ENCODE data around the gene AOX1. TPM values are rescaled to one million over a fixed set of nuclear protein-coding genes. Genes with fewer than 3 reads are reported as not detected.
"Not testable (repeated sequence)": the region's sequence is repeated elsewhere in the genome, so short reads cannot be mapped to it uniquely, and the experiment has no call there.

Gene AOX1
- total RNA-seq, 2 experiments from 2014 or later: 0.20 TPM; not detected in 1

- ATAC-seq, DNase-seq, CTCF ChIA-PET: not testable (repeated sequence)
These were observed 24.4 kb downstream of the AOX1 start for GRCh38 chr2:200610217-200610616.

GRCh38 chr2:200613692-200614091 is 27.9 kb downstream of the AOX1 start:
- H3K27me3 Mint-ChIP-seq: peaks cover 22% of the 10 kb centered on the region
- H3K9me3 Mint-ChIP-seq (ENCODE audit: low read depth): no peaks in the 10 kb centered on the region
- no peak overlapping the region for H3K4me3 Mint-ChIP-seq
- peaks cover 15% of the 10 kb centered on the region for H3K4me1 Mint-ChIP-seq
- ATAC-seq (no peak), DNase-seq (no peak)
- H3K27ac Mint-ChIP-seq: no peak overlapping the region
- CTCF ChIA-PET: interaction anchor here (2.0 kb wide), 1 partner anchor 10 kb away, joined by 5 read pairs; no protein-coding TSS in a partner anchor
- no peaks in the 10 kb centered on the region for H3K36me3 Mint-ChIP-seq

More at GRCh38 chr2:200610217-200610616, 24.4 kb downstream of the AOX1 start:
- H3K27me3 Mint-ChIP-seq: peaks cover 34% of the 10 kb centered on the region
- not testable (repeated sequence) for H3K4me1 Mint-ChIP-seq; H3K4me3 Mint-ChIP-seq; H3K27ac Mint-ChIP-seq; H3K36me3 Mint-ChIP-seq; H3K9me3 Mint-ChIP-seq (ENCODE audit: low read depth)

DNA sequence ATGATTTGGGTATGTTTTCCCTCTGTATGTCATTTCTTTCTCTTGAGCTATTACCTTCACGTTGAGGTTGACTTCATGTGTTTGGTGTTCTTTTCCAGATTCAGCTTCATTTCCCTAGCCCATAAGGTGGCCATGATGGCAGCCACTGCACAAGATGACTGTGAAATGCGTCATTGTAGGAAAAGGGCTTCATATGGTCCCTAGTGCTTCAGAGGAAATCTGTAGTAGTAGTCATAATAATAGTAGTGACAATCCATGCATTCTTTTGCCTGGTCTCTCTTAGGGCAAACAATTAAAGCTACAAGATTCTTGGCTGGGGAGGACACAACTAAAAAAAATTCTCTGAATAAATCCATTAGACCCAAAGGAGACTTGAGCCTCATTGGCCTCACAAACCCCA is 28.4 kb downstream of the AOX1 start:
- CTCF ChIA-PET: interaction anchor here (2.0 kb wide), 1 partner anchor 11 kb away, joined by 5 read pairs; no protein-coding TSS in a partner anchor
- ATAC-seq (no peak), DNase-seq (no peak)
- Mint-ChIP-seq H3K36me3 (no peaks in the 10 kb centered on the region), H3K27me3 (peaks cover 22% of the 10 kb centered on the region), H3K27ac (no peak overlapping the region), H3K9me3 (ENCODE audit: low read depth) (no peaks in the 10 kb centered on the region), H3K4me1 (peaks cover 18% of the 10 kb centered on the region), H3K4me3 (no peak overlapping the region)

DNA sequence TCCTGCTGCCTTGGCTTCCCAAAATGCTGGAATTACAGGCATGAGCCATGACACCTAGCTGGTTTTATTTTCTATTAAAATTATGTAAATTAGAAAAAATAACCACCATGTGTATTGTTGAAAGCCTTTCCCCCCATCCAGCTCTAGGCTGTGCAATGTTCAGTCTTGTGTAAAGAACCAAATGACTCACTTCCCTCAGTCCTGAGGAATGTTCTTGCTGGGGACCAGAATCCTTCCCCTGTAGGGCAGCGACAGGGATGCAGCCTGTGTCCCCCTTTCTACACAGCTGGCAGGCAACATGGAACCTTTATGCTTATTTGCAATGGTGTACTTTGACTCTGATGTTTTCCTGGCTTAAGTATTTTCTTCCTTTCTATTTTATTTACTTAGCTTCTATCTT is 29.4 kb downstream of the AOX1 start:
- Mint-ChIP-seq H3K36me3 (no peaks in the 10 kb centered on the region), H3K27me3 (peaks cover 19% of the 10 kb centered on the region), H3K9me3 (ENCODE audit: low read depth) (no peaks in the 10 kb centered on the region), H3K4me3 (no peak overlapping the region), H3K27ac (no peak overlapping the region), H3K4me1 (peaks cover 18% of the 10 kb centered on the region)
- ATAC-seq (no peak), DNase-seq (no peak)
- CTCF ChIA-PET: interaction anchor here (1.0 to 2.0 kb wide), 4 partner anchors 12 to 88 kb away, joined by 3 to 6 read pairs (median 4); no protein-coding TSS in a partner anchor

DNA sequence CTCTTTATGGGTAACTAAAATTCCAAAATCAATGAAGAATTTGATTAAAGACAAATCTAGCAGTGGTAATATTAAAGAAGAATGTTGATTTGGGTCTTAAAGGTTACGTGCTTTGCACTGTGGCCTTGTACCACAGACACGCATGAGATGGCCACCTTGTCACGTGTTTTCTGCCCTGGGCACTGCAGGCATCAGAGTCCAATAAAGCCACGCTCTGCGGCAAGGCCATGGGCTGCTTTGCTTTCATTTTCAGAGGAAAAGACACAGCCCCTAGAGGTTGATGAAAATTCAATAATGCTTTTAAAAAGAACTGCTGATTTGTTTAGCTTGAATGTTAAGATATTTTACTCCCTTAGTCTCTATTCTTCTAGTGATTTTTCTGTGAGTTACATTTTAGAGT is 30.4 kb downstream of the AOX1 start:
- H3K4me3 Mint-ChIP-seq: no peak overlapping the region
- DNase-seq (no peak), ATAC-seq (no peak)
- CTCF ChIA-PET: interaction anchor here (1.9 kb wide), 1 partner anchor 14 kb away, joined by 4 read pairs; no protein-coding TSS in a partner anchor
- no peaks in the 10 kb centered on the region for H3K36me3 Mint-ChIP-seq
- peaks cover 19% of the 10 kb centered on the region for H3K27me3 Mint-ChIP-seq
- no peak overlapping the region for H3K27ac Mint-ChIP-seq
- H3K9me3 Mint-ChIP-seq (ENCODE audit: low read depth): no peaks in the 10 kb centered on the region
- peaks cover 18% of the 10 kb centered on the region for H3K4me1 Mint-ChIP-seq

GRCh38 chr2:200616656-200617055 is 30.8 kb downstream of the AOX1 start:
- no peak overlapping the region for H3K4me3 Mint-ChIP-seq
- peaks cover 18% of the 10 kb centered on the region for H3K4me1 Mint-ChIP-seq
- DNase-seq (no peak), ATAC-seq (no peak)
- CTCF ChIA-PET: interaction anchor here (1.3 kb wide), 1 partner anchor 22 kb away, joined by 3 read pairs; no protein-coding TSS in a partner anchor
- no peaks in the 10 kb centered on the region for H3K36me3 Mint-ChIP-seq
- H3K9me3 Mint-ChIP-seq (ENCODE audit: low read depth): no peaks in the 10 kb centered on the region
- no peak overlapping the region for H3K27ac Mint-ChIP-seq
- H3K27me3 Mint-ChIP-seq: peaks cover 19% of the 10 kb centered on the region

DNA sequence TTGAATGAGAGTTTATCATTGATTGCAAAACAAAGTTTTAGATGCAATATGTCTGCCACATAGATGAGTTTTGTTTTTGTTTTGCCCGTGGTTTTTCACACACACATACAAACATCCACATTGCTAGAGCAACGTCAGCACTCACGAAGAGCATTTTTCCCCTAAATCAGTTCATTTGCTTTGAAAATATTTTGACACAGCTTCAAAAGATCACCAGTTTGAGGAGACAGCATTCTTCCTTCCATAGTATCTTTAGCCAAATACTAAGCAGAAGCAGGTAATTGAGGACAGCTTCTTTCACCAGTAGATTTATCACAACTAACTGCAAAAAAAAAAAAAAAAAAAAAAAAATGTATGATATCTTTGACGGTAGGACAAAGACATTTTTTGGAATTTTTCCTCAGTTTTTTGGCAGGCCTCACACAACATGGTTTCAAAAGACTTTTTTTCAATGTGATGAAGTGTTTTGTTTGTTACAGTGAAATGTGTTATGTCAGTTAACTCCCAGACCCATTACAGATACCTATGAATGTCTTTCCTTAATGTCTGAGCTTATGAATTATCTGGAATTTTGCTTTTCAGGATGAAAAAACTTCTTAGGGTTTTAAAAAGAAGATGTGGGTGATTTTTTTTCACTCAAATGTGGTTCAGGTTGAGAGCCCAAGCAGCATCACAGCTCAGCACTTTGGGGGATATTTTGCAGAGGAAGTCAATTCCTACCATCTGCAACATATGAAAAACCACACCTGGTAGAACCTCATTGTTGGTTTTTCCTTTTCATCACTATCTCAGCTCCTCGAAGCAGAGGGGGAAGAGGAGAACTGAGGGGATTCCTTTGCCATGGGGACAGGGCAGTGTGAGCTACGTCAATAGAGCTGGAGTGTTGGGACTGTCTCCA is 31.6 kb downstream of the AOX1 start:
- DNase-seq: no peak
- Mint-ChIP-seq H3K9me3 (ENCODE audit: low read depth) (no peaks in the 10 kb centered on the region), H3K36me3 (no peaks in the 10 kb centered on the region), H3K4me1 (peaks cover 18% of the 10 kb centered on the region), H3K27me3 (peaks cover 19% of the 10 kb centered on the region), H3K27ac (no peak overlapping the region), H3K4me3 (no peak overlapping the region)
- no peak for ATAC-seq
- CTCF ChIA-PET: interaction anchor here (1.1 to 1.3 kb wide), 2 partner anchors 15 to 22 kb away, joined by 3 to 4 read pairs; no protein-coding TSS in a partner anchor

GRCh38 chr2:200618054-200618419 is 32.2 kb downstream of the AOX1 start:
- peaks cover 18% of the 10 kb centered on the region for H3K4me1 Mint-ChIP-seq
- no peaks in the 10 kb centered on the region for H3K9me3 Mint-ChIP-seq (ENCODE audit: low read depth)
- H3K36me3 Mint-ChIP-seq: no peaks in the 10 kb centered on the region
- CTCF ChIA-PET: interaction anchor here (1.1 to 1.3 kb wide), 2 partner anchors 16 to 21 kb away, joined by 3 to 4 read pairs; no protein-coding TSS in a partner anchor
- no peak overlapping the region for H3K27ac Mint-ChIP-seq
- DNase-seq (no peak), ATAC-seq (no peak)
- H3K27me3 Mint-ChIP-seq: peaks cover 19% of the 10 kb centered on the region
- H3K4me3 Mint-ChIP-seq: no peak overlapping the region

DNA sequence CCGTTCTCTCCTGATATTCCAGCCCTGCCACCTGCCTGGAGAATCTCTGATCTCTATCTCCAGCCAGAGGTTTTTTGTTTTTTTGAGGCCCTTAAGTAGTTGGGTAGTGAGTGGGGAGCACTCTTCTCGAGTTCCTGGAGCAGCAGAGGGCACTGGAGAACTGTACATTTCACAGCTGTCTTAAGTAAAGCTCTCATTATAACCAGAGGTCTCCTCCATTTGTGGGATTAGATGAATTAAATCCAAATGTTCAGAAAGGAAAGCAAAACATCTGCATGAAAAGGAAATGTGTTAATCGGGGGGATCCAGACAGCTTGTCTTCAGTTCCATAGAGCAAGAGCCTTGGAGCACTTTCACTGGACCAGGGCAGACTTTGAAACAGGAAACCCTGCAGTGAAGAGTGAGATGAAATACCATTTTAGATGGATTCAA is 32.8 kb downstream of the AOX1 start:
- CTCF ChIA-PET: no interaction called here
- DNase-seq: no peak
- no peak overlapping the region for H3K27ac Mint-ChIP-seq
- peaks cover 18% of the 10 kb centered on the region for H3K4me1 Mint-ChIP-seq
- H3K27me3 Mint-ChIP-seq: peaks cover 13% of the 10 kb centered on the region
- no peak overlapping the region for H3K4me3 Mint-ChIP-seq
- no peaks in the 10 kb centered on the region for H3K9me3 Mint-ChIP-seq (ENCODE audit: low read depth)
- no peak for ATAC-seq
- H3K36me3 Mint-ChIP-seq: no peaks in the 10 kb centered on the region

DNA sequence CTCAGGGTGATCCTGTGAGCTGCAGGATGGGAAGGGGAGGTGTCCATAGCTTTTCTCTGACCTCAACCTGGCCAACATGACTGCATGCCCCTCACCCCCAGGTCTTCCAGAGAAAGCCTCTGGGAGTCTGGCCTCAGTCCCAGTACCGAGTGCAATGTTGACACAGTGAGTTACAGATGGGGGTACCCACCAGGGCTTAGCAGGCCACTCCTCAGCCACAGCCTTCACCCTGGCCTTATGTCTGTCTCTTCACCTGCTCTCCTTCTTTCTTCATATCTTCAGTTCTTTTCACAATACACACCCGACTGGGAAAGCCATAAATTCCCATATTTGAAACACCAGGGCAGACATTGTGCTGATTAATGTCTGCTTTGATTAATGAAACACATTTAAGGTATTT is 33.5 kb downstream of the AOX1 start:
- ATAC-seq (no peak), DNase-seq (no peak)
- no peaks in the 10 kb centered on the region for H3K9me3 Mint-ChIP-seq (ENCODE audit: low read depth)
- peaks cover 8% of the 10 kb centered on the region for H3K27me3 Mint-ChIP-seq
- H3K4me3 Mint-ChIP-seq: no peak overlapping the region
- CTCF ChIA-PET: interaction anchor here (0.5 kb wide), 1 partner anchor 762 kb away, joined by 4 read pairs; no protein-coding TSS in a partner anchor
- no peak overlapping the region for H3K27ac Mint-ChIP-seq
- H3K4me1 Mint-ChIP-seq: peaks cover 18% of the 10 kb centered on the region
- no peaks in the 10 kb centered on the region for H3K36me3 Mint-ChIP-seq

GRCh38 chr2:200620606-200621390 is 35.0 kb downstream of the AOX1 start:
- H3K4me1 Mint-ChIP-seq: peaks cover 18% of the 10 kb centered on the region
- CTCF ChIA-PET: no interaction called here
- H3K27me3 Mint-ChIP-seq: peaks cover 5% of the 10 kb centered on the region
- ATAC-seq: no peak
- no peak for DNase-seq
- H3K4me3 Mint-ChIP-seq: no peak overlapping the region
- H3K36me3 Mint-ChIP-seq: no peaks in the 10 kb centered on the region
- no peak overlapping the region for H3K27ac Mint-ChIP-seq
- no peaks in the 10 kb centered on the region for H3K9me3 Mint-ChIP-seq (ENCODE audit: low read depth)

GRCh38 chr2:200622106-200622505 is 36.3 kb downstream of the AOX1 start:
- DNase-seq: no peak
- no peak overlapping the region for H3K4me3 Mint-ChIP-seq
- H3K27ac Mint-ChIP-seq: no peak overlapping the region
- CTCF ChIA-PET: no interaction called here
- H3K27me3 Mint-ChIP-seq: peaks cover 6% of the 10 kb centered on the region
- no peaks in the 10 kb centered on the region for H3K9me3 Mint-ChIP-seq (ENCODE audit: low read depth)
- H3K4me1 Mint-ChIP-seq: peaks cover 15% of the 10 kb centered on the region
- ATAC-seq: no peak
- H3K36me3 Mint-ChIP-seq: no peaks in the 10 kb centered on the region

GRCh38 chr2:200624026-200624425 is 38.2 kb downstream of the AOX1 start:
- H3K27ac Mint-ChIP-seq: no peak overlapping the region
- ATAC-seq (no peak), DNase-seq (no peak)
- CTCF ChIA-PET: no interaction called here
- H3K4me1 Mint-ChIP-seq: peaks cover under 1% of the 10 kb centered on the region
- no peaks in the 10 kb centered on the region for H3K9me3 Mint-ChIP-seq (ENCODE audit: low read depth)
- peaks cover 22% of the 10 kb centered on the region for H3K27me3 Mint-ChIP-seq
- H3K36me3 Mint-ChIP-seq: no peaks in the 10 kb centered on the region
- no peak overlapping the region for H3K4me3 Mint-ChIP-seq

Data from activated CD8-positive, alpha-beta memory T cell treated with anti-CD3 and anti-CD28 coated beads, Interleukin-2, amount 10 ng/mL, durations not matched to agents 7 days and 5 days (primary cell).